WTC11 (cell line): ENCODE data around the gene PSMB9. TPM values are rescaled to one million over a fixed set of nuclear protein-coding genes. Genes with fewer than 3 reads are reported as not detected.

Source experiments
- ATAC-seq: fragments of 200-7000 bp; cut with Tn5 transposase; 2 replicates; pipeline ENCODE4 v1.10.0; 2021; ENCODE audit warnings: mild to moderate bottlenecking, moderate library complexity
- CTCF ChIA-PET: fragments of 300-600 bp; sonication (Branson Sonifier 250); formaldehyde crosslinking; loops from one replicate; lab custom pipeline; 2021; ENCODE audit warnings: antibody characterized with exemption; lab: Charles Lee
- POLR2A ChIA-PET: fragments of 350-600 bp; sonication (Branson Sonifier 250); formaldehyde crosslinking; loops from one replicate; lab custom pipeline; 2021; ENCODE audit warnings: antibody characterized with exemption; lab: Charles Lee
- DNase-seq: peaks from one replicate; pipeline ENCODE4 v3.0.0; 2021; ENCODE audit warnings: low spot score
- H3K27ac Mint-ChIP-seq: 2 replicates; pipeline ENCODE4 v1.8.0; 2021; ENCODE audit warnings: mixed read lengths
- H3K27me3 Mint-ChIP-seq: 2 replicates; pipeline ENCODE4 v1.8.0; 2021; ENCODE audit warnings: low read depth, mild to moderate bottlenecking, moderate library complexity, mixed read lengths
- H3K36me3 Mint-ChIP-seq: 2 replicates; pipeline ENCODE4 v1.8.0; 2021; ENCODE audit warnings: mixed read lengths
- H3K4me1 Mint-ChIP-seq: 2 replicates; pipeline ENCODE4 v1.8.0; 2022; ENCODE audit warnings: mixed read lengths
- H3K4me3 Mint-ChIP-seq: 2 replicates; pipeline ENCODE4 v1.8.0; 2021; ENCODE audit warnings: mild to moderate bottlenecking, moderate library complexity, mixed read lengths
- H3K9me3 Mint-ChIP-seq: 2 replicates; pipeline ENCODE4 v1.8.0; 2021; ENCODE audit warnings: mixed read lengths
- ELF4 ChIP-seq: sonication (generic); formaldehyde crosslinking; IDR thresholded peaks from 2 replicates; pipeline ENCODE4 v1.8.1; 2022; ENCODE audit warnings: low read depth, mild to moderate bottlenecking, moderate library complexity, missing genetic modification reagents
- NR3C1 ChIP-seq: sonication (generic); formaldehyde crosslinking; conservative IDR thresholded peaks from 2 replicates; pipeline ENCODE4 v1.8.1; 2023; ENCODE audit warnings: low read depth, mild to moderate bottlenecking, missing genetic modification reagents
- RELA ChIP-seq: sonication (generic); formaldehyde crosslinking; IDR thresholded peaks from 2 replicates; pipeline ENCODE4 v1.8.1; 2022; ENCODE audit warnings: missing genetic modification reagents, mild to moderate bottlenecking, borderline replicate concordance
- SMAD4 ChIP-seq: sonication (generic); formaldehyde crosslinking; IDR thresholded peaks from 2 replicates; pipeline ENCODE4 v1.8.0; 2022; ENCODE audit warnings: mild to moderate bottlenecking, missing genetic modification reagents
- ZNF219 ChIP-seq: sonication (generic); formaldehyde crosslinking; IDR thresholded peaks from 2 replicates; pipeline ENCODE4 v1.8.0; 2023; ENCODE audit warnings: missing genetic modification reagents, mild to moderate bottlenecking, borderline replicate concordance
- total RNA-seq: library from RNA; stranded (reverse); gene quantifications from 3 replicates; pipeline ENCODE4 v1.2.3, GENCODE V29; 2021
- TF ChIP-seq, protein P1 (sequence below): sonication (generic); formaldehyde crosslinking; IDR thresholded peaks from 2 replicates; pipeline ENCODE4 v1.8.0; 2023; ENCODE audit warnings: missing genetic modification reagents
- TF ChIP-seq, protein P2 (sequence below): sonication (generic); formaldehyde crosslinking; IDR thresholded peaks from 2 replicates; pipeline ENCODE4 v1.8.1; 2022; ENCODE audit warnings: mild to moderate bottlenecking, moderate library complexity, missing genetic modification reagents
- TF ChIP-seq, protein P3 (sequence below): sonication (generic); formaldehyde crosslinking; conservative IDR thresholded peaks from 2 replicates; pipeline ENCODE4 v1.8.1; 2023; ENCODE audit warnings: mild to moderate bottlenecking, low read depth, missing genetic modification reagents, moderate library complexity
- TF ChIP-seq, protein P4 (sequence below): fragments of 250-450 bp; sonication (Bioruptor Pico); conservative IDR thresholded peaks from 2 replicates; pipeline ENCODE4 v1.9.0; 2021; ENCODE audit warnings: mild to moderate bottlenecking
- TF ChIP-seq, protein P5 (sequence below): sonication (generic); formaldehyde crosslinking; IDR thresholded peaks from 2 replicates; pipeline ENCODE4 v1.8.0; 2022; ENCODE audit warnings: mild to moderate bottlenecking, missing genetic modification reagents

Gene PSMB9
- total RNA-seq, 1 experiment from 2014 or later: 1.8 TPM

DNA sequence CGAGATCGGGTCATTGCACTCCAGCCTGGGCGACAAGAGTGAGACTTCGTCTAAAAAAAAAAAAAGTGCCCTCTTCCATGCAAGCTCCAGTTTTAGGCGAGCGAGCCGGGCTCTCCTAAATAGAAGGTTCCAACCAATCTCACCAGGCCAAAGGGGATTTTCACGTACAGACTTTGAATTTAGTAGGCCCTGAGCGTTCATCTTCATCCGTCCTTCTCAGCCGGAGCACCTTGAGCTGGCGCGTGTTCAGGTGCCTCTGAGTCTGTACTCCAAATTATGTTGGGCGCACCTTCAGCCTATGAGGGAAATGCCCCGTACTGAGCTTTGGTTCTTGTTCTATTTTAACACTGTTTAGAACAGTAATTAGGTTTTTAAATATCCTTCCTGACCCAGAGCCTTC lies 14.6 kb upstream of the PSMB9 start:
- peaks cover 17% of the 10 kb centered on the region for H3K4me1 Mint-ChIP-seq
- no peak overlapping the region for H3K27ac Mint-ChIP-seq
- ChIA-PET POLR2A (interaction anchor here (1.3 to 1.7 kb wide), 3 partner anchors 14 to 133 kb away, joined by 8 to 16 read pairs (median 12); partner anchors contain the start of genes PSMB9 and TAP1), CTCF (interaction anchor here (1.1 to 3.9 kb wide), 12 partner anchors 12 to 145 kb away, joined by 3 to 291 read pairs (median 16); partner anchors contain the start of genes PSMB9 and TAP1)
- H3K4me3 Mint-ChIP-seq: no peak overlapping the region
- ATAC-seq (no peak), DNase-seq (no peak)
- TF ChIP-seq, protein P1, sequence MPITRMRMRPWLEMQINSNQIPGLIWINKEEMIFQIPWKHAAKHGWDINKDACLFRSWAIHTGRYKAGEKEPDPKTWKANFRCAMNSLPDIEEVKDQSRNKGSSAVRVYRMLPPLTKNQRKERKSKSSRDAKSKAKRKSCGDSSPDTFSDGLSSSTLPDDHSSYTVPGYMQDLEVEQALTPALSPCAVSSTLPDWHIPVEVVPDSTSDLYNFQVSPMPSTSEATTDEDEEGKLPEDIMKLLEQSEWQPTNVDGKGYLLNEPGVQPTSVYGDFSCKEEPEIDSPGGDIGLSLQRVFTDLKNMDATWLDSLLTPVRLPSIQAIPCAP: no peak
- TF ChIP-seq RELA (CRISPR knock-in tag): no peak
- TF ChIP-seq, protein P2, sequence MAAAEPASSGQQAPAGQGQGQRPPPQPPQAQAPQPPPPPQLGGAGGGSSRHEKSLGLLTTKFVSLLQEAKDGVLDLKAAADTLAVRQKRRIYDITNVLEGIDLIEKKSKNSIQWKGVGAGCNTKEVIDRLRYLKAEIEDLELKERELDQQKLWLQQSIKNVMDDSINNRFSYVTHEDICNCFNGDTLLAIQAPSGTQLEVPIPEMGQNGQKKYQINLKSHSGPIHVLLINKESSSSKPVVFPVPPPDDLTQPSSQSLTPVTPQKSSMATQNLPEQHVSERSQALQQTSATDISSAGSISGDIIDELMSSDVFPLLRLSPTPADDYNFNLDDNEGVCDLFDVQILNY (CRISPR knock-in tag): 0 out of 2 replicates have a peak, but pooled peaks have one; percentile 6
- TF ChIP-seq, protein P3, sequence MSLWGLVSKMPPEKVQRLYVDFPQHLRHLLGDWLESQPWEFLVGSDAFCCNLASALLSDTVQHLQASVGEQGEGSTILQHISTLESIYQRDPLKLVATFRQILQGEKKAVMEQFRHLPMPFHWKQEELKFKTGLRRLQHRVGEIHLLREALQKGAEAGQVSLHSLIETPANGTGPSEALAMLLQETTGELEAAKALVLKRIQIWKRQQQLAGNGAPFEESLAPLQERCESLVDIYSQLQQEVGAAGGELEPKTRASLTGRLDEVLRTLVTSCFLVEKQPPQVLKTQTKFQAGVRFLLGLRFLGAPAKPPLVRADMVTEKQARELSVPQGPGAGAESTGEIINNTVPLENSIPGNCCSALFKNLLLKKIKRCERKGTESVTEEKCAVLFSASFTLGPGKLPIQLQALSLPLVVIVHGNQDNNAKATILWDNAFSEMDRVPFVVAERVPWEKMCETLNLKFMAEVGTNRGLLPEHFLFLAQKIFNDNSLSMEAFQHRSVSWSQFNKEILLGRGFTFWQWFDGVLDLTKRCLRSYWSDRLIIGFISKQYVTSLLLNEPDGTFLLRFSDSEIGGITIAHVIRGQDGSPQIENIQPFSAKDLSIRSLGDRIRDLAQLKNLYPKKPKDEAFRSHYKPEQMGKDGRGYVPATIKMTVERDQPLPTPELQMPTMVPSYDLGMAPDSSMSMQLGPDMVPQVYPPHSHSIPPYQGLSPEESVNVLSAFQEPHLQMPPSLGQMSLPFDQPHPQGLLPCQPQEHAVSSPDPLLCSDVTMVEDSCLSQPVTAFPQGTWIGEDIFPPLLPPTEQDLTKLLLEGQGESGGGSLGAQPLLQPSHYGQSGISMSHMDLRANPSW (CRISPR knock-in tag): no peak
- no peaks in the 10 kb centered on the region for H3K9me3 Mint-ChIP-seq
- H3K36me3 Mint-ChIP-seq: peaks cover 19% of the 10 kb centered on the region
- peaks cover 65% of the 10 kb centered on the region for H3K27me3 Mint-ChIP-seq

DNA sequence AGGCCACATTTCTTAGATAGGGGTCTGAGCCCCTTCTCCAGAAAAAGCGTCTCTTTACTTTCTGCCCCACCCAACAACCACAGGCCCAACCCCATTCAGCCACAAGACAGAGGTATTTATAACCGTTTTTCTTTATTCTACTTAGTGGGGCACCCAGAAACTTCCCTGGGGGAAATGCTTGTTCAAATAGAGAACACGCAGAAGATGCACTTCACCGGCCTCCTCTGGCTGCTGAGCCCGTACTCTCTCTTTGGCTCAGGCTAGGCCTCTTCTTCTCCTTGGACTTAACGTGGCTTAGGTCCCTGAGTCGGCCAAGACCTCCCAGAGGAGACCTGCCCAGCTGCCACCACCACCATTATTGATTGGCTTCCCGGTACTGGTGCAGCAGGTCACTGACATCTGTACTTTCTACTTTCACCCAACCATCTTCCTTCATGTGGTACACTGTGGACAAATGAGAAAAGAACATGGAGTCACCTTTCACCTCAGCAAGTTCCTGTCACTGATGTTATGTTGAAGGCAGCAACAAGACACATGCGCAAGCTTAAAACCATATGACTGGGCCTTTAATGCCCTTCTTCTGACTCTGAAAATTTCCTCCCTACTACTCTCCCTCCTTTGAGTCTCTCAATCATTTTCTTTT lies 13.3 kb upstream of the PSMB9 start:
- Mint-ChIP-seq H3K36me3 (peaks cover 19% of the 10 kb centered on the region), H3K9me3 (no peaks in the 10 kb centered on the region), H3K4me3 (no peak overlapping the region), H3K27ac (no peak overlapping the region), H3K27me3 (peaks cover 78% of the 10 kb centered on the region), H3K4me1 (peaks cover 27% of the 10 kb centered on the region)
- ATAC-seq (no peak), DNase-seq (no peak)
- no peak for TF ChIP-seq ZNF219 (CRISPR knock-in tag)
- TF ChIP-seq, protein P4, sequence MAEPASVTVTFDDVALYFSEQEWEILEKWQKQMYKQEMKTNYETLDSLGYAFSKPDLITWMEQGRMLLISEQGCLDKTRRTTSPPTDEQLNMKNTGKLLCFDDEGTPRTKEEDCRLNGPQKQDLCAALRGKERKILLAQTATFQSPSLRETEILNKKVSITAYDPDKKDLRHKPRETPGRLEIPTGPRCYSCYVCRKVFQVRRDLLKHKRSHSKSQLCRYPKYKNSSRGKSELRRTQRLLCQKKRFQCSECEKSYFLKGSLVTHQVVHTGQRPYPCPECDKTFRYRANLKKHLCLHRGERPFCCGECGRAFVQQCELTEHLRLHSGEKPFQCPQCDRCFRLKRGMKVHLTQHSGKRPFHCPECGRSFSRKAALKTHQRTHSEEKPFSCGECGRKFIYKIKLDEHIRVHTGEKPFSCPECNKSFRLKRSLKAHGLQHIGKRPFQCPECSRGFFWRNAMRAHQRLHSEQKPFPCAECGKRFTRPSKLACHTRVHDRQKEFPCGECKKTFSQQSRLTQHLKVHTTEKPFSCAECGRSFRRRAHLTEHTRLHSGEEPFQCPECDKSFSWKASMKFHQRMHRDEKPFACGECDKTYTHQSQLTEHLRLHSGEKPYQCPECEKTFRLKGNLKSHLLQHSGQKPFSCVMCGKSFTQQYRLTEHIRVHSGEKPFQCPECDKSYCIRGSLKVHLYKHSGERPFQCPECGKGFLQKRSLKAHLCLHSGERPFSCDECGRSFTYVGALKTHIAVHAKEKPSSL (CRISPR knock-in tag): no peak
- TF ChIP-seq, protein P3 (CRISPR knock-in tag): no peak
- POLR2A ChIA-PET: interaction anchor here (0.6 kb wide), 1 partner anchor 15 kb away, joined by 3 read pairs; no protein-coding TSS in a partner anchor
- CTCF ChIA-PET: interaction anchor here (3.8 kb wide), 1 partner anchor 27 kb away, joined by 243 read pairs; no protein-coding TSS in a partner anchor

DNA sequence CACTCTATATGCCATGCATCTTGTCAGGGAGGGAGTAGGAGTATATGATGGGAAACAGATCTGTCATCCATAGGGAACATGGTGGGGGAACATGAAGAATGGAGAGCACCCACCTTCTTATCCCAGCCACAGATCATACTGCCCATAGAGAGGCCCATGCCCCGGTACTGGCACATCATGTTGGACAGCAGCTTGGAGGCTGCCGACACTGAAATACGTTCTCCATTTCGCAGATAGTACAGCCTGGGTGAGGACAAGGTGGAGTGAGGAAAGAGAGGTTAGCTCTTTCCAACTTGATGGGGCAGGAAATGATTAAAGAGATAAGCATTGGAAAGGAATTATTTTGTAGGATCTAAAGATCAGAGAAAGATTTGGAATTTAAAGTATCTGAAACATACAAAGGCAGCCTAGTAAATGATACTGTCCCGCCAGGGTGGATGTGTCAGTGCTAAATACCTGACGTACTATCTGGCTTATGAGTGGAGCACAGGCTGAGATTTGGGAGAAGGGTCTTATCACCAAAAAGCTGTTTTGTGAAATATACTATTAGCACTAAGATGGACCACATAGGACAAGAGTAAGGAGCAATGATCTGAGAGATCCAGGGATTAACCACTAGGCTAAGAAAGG lies 11.9 kb upstream of the PSMB9 start:
- no peak for ATAC-seq
- H3K4me3 Mint-ChIP-seq: no peak overlapping the region; the same call in 1 of the 2 replicates
- POLR2A ChIA-PET: interaction anchor here (1.3 kb wide), 1 partner anchor 26 kb away, joined by 3 read pairs; no protein-coding TSS in a partner anchor

More for the DNA sequence above, 11.9 kb upstream of the PSMB9 start:
- peaks cover 19% of the 10 kb centered on the region for H3K36me3 Mint-ChIP-seq
- CTCF ChIA-PET: interaction anchor here (0.9 to 1.6 kb wide), 2 partner anchors 11 to 26 kb away, joined by 3 to 4 read pairs; partner anchors contain the start of genes PSMB9 and TAP1
- H3K4me1 Mint-ChIP-seq: peaks cover 23% of the 10 kb centered on the region
- H3K27me3 Mint-ChIP-seq: peaks cover 84% of the 10 kb centered on the region
- H3K27ac Mint-ChIP-seq: no peak overlapping the region
- no peaks in the 10 kb centered on the region for H3K9me3 Mint-ChIP-seq
- no peak for TF ChIP-seq NR3C1 (CRISPR knock-in tag)
- TF ChIP-seq SMAD4 (CRISPR knock-in tag): no peak
- no peak for TF ChIP-seq ELF4 (CRISPR knock-in tag)
- TF ChIP-seq, protein P5, sequence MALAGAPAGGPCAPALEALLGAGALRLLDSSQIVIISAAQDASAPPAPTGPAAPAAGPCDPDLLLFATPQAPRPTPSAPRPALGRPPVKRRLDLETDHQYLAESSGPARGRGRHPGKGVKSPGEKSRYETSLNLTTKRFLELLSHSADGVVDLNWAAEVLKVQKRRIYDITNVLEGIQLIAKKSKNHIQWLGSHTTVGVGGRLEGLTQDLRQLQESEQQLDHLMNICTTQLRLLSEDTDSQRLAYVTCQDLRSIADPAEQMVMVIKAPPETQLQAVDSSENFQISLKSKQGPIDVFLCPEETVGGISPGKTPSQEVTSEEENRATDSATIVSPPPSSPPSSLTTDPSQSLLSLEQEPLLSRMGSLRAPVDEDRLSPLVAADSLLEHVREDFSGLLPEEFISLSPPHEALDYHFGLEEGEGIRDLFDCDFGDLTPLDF (CRISPR knock-in tag): no peak
- no peak for DNase-seq
